ENCODE results near the gene STARD7. TPM values are rescaled to one million over a fixed set of nuclear protein-coding genes. Genes with fewer than 3 reads are reported as not detected.
"Not testable (repeated sequence)": the region's sequence is repeated elsewhere in the genome, so short reads cannot be mapped to it uniquely, and the experiment has no call there.

STARD7 gene
- total RNA-seq, 4 donors from 2014 or later, result 77.3 to 111 (median 85.0) TPM

DNA sequence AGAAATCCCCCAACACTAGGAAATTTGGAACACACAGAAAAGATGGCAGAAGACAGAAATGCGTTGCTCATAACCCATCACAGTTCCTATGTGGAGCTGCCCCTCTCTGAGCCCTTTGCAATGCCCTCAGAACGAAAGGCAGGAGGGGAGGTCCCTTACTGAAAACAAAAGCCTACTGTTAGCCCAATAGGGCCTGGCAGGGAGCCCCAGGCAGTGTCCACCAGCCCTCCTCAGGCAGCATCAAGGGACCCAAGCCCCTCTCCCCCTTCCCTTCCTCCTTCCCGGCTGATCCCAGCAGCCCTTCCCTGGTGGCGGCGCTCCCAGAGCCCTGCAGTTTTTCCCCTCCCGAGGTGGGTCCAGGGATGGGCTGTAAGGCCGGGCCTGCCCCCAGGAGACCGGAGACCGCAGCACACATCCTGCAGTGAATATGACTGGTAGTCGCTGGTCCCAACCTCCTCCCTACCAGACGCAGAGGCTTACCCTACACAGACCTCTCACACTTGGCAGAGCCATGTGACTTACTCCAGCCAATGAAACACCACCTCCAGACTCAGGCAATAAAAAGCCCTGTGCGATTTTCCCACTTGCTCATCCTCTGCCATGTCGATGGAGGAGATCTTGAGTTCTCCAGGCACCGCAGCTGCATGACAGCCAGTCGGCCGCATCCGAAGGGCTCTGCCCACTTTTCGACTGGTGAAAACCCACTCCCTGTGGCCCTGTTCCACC lies 44.0 kb downstream of the STARD7 start:
- peak overlapping the region in 2 of 4 donors; percentile 73 to 77 for H3K27ac ChIP-seq
- H3K9me3 ChIP-seq, result peaks cover 0 to 9% (median under 1%) of the 10 kb centered on the region in 4 donors
- no peaks in the 10 kb centered on the region for H3K27me3 ChIP-seq
- peaks cover 0 to 25% (median 8%) of the 10 kb centered on the region in 4 donors for H3K4me1 ChIP-seq
- peak overlapping the region in 1 of 4 donors; percentile 23 for H3K4me3 ChIP-seq
- 55 to 60% methylated on average over 18 of the region's 18 CpGs for WGBS, 2 donors
- TF ChIP-seq POLR2A (IDR thresholded peaks at IDR 0.05), result no peak
- no peak for DNase-seq (ENCODE audit: low spot score in 2 of 2)
- H3K36me3 ChIP-seq, result no peaks in the 10 kb centered on the region

DNA sequence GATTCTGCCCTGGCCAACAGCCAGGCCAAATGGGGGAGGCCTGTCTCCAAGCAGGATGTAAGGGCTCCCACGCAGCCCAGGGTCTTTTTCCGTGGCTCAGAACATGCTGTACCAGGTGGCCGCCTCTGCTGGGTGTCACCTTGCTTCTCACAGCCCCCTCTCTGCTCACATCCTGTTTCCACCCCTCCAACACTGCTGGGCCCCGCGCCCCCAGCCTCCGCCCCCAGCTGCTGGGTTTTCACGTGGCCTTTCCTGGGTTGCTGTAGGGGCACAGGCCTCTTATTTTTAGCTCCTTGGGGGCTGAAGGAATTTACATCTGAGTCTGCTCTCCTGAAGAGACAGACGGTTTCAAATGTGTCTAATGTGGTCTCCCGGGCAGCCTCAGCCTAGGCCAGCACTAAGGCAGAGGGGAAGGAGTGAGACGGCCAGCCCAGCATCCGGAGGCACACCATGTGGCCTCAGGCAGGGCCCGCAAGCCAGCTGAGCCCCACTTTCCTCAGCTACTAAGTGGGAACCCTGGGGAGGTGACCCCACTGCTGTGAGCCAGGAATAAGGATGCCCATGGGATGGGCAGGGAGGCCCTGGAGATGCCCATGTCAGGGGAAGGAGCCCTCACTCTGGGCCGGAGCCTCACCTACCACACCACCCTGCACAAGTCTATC lies 44.7 kb downstream of the STARD7 start:
- no peaks in the 10 kb centered on the region for H3K36me3 ChIP-seq
- 40% methylated on average over 13 of the region's 13 CpGs for WGBS, 2 donors
- H3K27me3 ChIP-seq, result no peaks in the 10 kb centered on the region
- peaks cover 0 to 25% (median 8%) of the 10 kb centered on the region in 4 donors for H3K4me1 ChIP-seq
- no peak for DNase-seq (ENCODE audit: low spot score in 2 of 2)
- peak overlapping the region in 2 of 4 donors; percentile 73 to 77 for H3K27ac ChIP-seq
- TF ChIP-seq, protein P1, sequence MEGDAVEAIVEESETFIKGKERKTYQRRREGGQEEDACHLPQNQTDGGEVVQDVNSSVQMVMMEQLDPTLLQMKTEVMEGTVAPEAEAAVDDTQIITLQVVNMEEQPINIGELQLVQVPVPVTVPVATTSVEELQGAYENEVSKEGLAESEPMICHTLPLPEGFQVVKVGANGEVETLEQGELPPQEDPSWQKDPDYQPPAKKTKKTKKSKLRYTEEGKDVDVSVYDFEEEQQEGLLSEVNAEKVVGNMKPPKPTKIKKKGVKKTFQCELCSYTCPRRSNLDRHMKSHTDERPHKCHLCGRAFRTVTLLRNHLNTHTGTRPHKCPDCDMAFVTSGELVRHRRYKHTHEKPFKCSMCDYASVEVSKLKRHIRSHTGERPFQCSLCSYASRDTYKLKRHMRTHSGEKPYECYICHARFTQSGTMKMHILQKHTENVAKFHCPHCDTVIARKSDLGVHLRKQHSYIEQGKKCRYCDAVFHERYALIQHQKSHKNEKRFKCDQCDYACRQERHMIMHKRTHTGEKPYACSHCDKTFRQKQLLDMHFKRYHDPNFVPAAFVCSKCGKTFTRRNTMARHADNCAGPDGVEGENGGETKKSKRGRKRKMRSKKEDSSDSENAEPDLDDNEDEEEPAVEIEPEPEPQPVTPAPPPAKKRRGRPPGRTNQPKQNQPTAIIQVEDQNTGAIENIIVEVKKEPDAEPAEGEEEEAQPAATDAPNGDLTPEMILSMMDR (IDR thresholded peaks at IDR 0.05), result no peak
- TF ChIP-seq POLR2A (IDR thresholded peaks at IDR 0.05), result no peak
- TF ChIP-seq EP300 (IDR thresholded peaks at IDR 0.05), result no peak
- no peak overlapping the region for H3K4me3 ChIP-seq
- peaks cover 0 to 6% (median 0%) of the 10 kb centered on the region in 4 donors for H3K9me3 ChIP-seq

DNA sequence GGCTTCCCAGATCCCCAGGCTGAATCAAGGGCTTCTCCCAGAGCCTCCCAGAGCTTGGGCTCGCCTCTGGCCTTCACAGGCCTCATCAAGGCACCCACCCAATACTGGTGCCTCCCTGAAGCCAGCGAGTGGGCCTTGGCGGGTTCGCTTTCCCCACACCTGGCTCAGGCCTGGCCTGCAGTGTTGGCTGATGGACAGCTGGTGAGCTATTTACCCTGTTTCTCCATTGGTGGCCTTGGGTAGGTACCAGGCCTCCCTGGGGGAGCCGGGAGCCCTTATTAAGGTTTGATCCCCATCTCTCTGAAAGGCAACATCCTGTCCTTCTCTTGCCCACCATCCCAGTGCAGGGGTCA lies 45.2 kb downstream of the STARD7 start:
- no peaks in the 10 kb centered on the region for H3K27me3 ChIP-seq
- H3K9me3 ChIP-seq, result peaks cover 0 to 6% (median 0%) of the 10 kb centered on the region in 4 donors
- TF ChIP-seq, protein P1 (IDR thresholded peaks at IDR 0.05), result no peak
- no peak for TF ChIP-seq POLR2A (IDR thresholded peaks at IDR 0.05)
- no peak for TF ChIP-seq EP300 (IDR thresholded peaks at IDR 0.05)
- H3K27ac ChIP-seq, result peak overlapping the region in 2 of 4 donors; percentile 73 to 77
- peaks cover 0 to 27% (median 8%) of the 10 kb centered on the region in 4 donors for H3K4me1 ChIP-seq
- WGBS, 2 donors, result 88% methylated on average over 5 of the region's 5 CpGs
- no peaks in the 10 kb centered on the region for H3K36me3 ChIP-seq
- H3K4me3 ChIP-seq, result no peak overlapping the region
- no peak for DNase-seq (ENCODE audit: low spot score in 2 of 2)

DNA sequence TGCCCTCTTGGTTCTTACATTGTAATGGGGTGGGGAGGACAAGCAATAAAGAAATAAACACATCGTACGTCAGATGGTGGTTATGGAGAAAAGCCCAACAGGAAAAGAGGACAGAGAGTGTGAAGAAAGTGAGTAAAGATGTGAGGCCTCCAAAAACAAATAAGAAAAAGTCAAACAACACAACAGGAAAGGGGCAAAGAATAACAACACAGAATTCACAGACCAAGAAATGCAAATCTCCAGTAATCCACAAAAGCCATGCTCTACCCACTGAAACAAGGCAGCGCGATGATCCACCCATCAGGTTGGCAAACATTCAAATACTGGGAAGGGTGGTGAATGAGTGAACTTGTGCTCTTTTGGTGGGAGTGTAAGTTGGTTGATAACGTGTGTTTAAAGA lies 46.7 kb downstream of the STARD7 start:
- H3K36me3 ChIP-seq, result no peaks in the 10 kb centered on the region
- TF ChIP-seq, protein P1 (IDR thresholded peaks at IDR 0.05), result no peak
- TF ChIP-seq POLR2A (IDR thresholded peaks at IDR 0.05), result no peak
- no peak for TF ChIP-seq EP300 (IDR thresholded peaks at IDR 0.05)
- H3K4me1 ChIP-seq, result peaks cover 0 to 30% (median 8%) of the 10 kb centered on the region in 4 donors
- WGBS, 2 donors, result 39 to 44% methylated on average over 5 of the region's 5 CpGs
- peak overlapping the region in 1 of 4 donors; percentile 7 for H3K27ac ChIP-seq
- H3K4me3 ChIP-seq, result no peak overlapping the region
- DNase-seq (ENCODE audit: low spot score in 2 of 2), result no peak
- H3K27me3 ChIP-seq, result no peaks in the 10 kb centered on the region
- H3K9me3 ChIP-seq, result peaks cover 0 to 6% (median 0%) of the 10 kb centered on the region in 4 donors

DNA sequence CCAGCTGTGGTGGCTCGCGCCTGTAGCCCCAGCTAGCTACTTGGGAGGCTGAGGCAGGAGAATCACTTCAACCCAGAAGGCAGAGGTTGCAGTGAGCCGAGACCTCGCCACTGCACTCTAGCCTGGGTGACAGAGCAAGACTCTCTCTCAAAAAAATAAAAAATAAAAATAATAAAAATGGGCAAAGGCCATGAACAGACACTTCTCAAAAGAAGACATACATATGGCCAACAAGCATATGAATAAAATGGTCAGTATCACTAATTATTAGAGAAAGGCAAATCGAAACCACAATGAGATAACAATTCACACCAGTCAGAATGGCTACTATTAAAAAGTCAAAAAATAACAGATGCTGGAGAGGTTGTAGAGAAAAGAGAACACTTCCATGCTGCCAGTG lies 48.3 kb downstream of the STARD7 start:
- H3K27me3 ChIP-seq; H3K4me3 ChIP-seq; H3K9me3 ChIP-seq; DNase-seq (ENCODE audit: low spot score in 2 of 2); H3K36me3 ChIP-seq; H3K27ac ChIP-seq: not testable (repeated sequence)
- 96 to 98% methylated on average over 5 of the region's 5 CpGs for WGBS, 2 donors
- H3K4me1 ChIP-seq, result peaks cover 0 to 30% (median 8%) of the 10 kb centered on the region in 4 donors

Measured in tibial nerve (tissue), 4 donors.